ENCODE measurements around the gene ZNF23.
A peak's percentile ranks its signal among the peaks of the same experiment; 100 is the strongest.

Gene ZNF23

DNA sequence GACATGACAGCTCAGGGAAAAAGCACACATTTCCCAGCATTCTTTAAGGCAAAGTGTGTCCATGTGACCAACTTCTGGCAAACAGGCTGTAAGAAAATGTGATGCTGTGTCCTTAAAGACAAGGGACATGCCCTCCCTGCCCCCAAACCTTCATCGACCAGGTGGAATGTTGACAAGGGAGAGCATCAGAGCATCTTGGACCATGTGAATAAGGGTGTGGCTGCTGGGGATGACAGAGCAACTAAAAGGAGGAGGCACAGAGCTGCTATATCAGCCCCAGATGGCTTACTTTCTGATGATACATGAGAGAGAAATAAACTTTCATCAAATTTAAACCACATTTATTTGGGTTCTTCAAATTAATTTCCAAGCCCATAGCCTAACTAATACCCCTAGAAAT, 2.2 kb upstream of the ZNF23 start:
- DNase-seq = no peak

DNA sequence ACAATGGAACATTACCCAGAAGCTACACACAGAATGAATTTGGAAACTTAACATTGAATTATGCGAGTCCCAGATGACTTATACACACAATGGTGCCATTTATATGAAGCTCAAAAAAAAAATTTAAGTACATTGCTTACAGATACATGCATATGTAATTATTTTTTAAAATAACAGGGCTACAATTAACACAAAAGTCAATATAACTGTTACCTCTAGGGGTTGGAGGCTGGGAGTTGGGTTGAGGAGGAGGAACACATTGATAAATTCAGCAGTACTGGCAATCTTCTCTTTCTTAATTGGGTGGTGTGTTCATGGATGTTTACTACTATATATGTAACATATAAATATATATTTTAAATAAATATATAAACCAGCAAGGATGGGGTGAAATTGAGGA, 1.1 kb downstream of the ZNF23 start:
- no peak for DNase-seq

- no peak for DNase-seq
Observed at GRCh38 chr16:71460236-71460635, 1.8 kb downstream of the ZNF23 start.

GRCh38 chr16:71459510-71459909, 2.5 kb downstream of the ZNF23 start:
- DNase-seq = no peak

DNA sequence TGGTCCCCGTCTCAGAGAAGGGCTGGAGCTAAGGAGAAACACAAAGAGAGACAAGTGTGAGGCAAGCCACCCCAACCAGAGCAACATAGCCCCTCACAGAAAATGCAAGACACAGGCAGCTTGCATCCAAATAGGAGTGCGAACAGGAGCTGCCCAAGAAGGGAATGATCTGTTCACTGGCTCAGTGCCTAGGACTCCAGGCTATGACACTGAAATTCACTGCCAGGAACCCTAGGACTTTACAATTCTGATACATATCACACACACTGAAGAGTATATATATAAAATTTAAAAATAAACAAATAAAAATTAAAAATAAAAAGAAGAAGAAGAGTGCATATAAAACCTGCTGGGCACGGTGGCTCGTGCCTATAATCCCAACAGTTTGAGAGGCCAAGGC, 5.2 kb downstream of the ZNF23 start:
- no peak for DNase-seq

DNA sequence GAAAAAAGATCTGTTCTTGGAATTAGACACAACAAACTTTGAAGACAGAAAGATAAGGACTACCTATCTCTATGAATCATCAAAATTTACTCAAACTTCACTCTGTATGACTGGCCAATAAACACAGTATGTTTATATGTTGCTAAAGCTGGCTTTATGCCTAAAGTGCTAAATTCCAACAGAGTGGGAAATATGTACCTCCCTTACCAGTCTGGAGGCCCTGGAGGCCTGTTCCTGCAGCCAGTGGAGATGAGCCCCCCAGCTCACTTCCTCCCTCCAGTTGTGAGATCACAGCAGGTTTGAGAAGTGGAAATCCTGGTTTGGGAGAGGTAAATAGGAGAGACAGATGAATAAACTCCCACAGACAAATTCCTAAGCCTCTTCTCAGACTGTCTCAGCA, 9.0 kb downstream of the ZNF23 start:
- no peak for DNase-seq

DNA sequence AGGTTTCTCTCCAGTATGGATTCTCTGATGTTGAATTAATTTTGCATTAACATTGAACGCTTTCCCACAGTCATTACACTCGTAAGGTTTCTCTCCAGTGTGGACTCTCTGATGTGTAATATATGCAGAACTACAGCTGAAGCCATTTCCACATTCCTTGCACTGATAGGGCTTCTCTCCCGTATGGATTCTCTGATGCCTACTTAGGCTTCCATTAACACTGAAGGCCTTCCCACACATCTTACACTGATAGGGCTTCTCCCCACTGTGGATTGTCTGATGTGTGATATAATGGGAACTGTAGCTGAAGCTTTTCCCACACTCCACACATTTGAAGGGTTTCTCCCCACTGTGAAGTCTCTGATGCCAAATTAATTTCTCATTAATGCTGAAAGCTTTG, 13.0 kb downstream of the ZNF23 start:
- no peak for DNase-seq

DNA sequence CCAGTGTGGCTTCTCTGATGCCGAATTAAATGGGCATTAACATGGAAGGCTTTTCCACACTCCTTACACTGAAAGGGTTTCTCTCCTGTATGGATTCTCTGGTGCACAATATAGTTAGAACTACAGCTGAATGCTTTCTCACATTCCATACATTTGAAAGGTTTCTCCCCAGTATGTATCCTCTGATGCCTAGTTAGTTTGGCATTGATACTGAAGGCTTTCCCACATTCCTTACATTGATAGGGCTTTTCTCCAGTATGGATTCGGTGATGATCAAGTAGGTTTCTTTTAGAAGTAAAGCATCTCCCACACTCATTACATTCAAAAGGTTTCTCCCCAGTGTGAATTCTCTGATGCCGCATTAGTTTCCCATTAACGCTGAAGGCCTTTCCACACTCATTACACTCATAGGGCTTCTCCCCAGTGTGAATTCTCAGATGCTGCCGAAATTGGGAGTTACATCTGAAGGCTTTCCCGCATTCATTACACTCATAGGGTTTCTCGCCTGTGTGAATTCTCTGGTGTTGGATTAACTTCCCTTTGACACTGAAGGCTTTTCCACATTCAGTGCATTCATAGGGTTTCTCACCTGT, 13.7 kb downstream of the ZNF23 start:
- DNase-seq = no peak

DNA sequence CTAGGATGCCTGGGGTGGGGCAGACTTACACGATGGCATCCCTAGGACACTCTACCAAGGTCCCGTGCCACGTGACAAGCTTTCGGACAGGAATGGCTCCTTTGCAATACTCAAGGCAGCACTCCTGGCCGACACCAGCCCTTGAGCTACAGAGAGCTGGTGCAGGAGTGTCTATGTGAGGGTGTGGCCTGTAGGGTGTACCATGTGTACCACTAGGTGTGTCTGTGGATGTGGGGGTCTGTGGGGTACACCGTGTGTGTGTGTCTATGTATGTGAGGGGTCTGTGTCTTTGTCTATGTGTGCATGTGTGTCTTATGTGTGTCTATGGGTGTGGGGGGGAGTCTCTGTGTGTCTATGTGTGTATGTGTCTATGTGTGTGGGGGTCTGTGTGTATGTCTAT, 18.3 kb downstream of the ZNF23 start:
- DNase-seq = no peak

GRCh38 chr16:71442051-71442440, 20.0 kb downstream of the ZNF23 start, which contains the start of gene TLE7:
TSS of gene TLE7 (minus strand) at chr16:71442054. CDS start at chr16:71433324, 8,730 bp downstream.
- no peak for DNase-seq

DNA sequence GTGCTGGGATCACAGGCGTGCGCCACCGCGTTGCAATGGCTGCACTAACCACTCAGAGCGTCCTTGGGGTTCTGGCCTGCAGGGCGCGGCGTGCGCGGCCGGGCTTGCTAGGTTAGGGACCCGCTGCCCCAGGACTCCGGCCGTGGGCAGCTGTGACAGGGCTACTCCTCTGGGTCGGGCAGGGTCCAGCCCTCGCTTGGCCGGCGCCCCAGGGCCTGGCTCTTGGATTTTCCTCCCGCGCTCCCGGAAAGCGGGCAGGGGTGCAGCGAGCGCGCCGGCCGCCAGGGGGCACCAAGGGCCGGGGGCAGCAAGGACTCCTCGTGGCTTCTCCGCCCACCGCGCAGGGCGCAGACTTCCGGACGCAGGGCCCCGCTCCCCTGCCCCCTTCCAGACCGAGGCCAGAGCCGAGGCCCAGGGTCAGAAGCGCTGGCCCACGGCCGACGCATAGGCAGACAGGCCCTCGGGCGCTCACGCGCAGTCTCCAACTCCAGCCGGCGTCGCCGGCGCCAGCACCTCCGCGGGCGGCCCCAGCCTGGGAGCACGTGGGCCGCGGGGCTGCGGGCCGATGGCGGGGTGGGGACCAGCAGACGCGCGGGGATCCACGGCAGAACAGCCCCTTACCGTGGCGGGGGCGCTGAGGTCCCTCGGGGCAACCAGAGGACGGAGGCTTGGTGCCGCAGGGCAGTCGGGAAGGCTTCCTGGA, 20.5 kb downstream of the ZNF23 start:
- no peak for DNase-seq

- no peak for DNase-seq
Observed at GRCh38 chr16:71440669-71441347, 21.2 kb downstream of the ZNF23 start.

- DNase-seq = no peak
Observed at GRCh38 chr16:71439523-71439922, 22.5 kb downstream of the ZNF23 start.

DNA sequence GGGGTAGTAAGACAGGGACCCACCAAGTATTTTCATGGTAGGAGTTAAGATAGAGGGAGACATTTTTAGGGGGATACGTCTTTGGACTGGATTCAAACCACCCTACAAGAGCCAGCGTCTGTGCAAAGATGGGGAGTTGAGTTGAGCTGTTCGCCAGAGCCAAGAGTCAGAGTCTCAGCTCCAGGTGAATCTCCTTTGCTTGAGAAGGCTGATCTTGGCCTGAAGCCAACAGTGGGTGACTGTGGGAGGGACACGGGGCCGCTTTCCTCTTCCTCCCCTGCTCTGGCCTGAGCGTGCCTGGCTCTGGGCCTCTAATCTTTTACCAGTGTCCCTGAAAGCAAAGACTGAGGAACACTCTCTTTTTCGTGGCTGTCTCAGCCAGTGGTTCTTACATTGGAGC, 25.6 kb downstream of the ZNF23 start:
- no peak for DNase-seq

DNA sequence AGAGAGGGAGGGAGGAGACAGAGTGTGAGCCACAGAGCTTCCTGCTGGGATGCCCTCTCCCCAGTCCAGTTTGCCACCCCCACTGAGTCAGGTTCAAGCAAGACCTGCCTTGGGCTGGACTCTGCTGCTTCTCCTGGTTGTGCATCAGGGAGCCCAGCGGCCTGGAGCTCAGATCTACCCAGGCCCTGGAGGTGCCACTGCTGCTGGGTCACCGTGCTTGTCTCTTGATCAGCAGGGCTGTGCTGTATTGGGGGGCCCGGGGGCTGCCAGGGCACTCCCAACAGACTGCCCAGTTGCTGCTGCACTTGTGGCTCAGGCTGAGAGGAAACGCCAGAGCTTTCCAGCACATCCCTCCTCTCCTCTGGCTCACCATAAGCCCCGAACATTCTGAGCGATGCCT, 29.1 kb downstream of the ZNF23 start:
- no peak for DNase-seq

DNA sequence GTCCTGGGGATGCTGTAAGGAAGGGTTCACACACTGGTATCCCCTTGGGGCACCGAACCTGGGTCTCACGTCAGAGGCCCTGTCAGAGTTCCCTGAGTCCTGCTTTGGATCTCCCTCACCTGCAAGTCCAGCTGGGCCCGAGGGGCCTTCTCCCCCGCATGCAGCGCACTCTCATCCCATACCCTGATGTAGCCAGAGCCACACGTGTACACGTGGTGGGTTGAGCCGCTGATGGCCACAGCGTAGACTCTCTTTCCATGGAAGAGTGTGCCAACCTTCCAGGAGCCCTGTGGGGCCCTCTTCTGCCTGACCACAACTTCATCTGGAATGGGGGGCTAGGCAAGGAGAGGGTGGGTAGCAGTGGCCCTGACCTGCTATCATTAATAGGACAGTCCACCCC, 30.1 kb downstream of the ZNF23 start:
- no peak for DNase-seq

DNA sequence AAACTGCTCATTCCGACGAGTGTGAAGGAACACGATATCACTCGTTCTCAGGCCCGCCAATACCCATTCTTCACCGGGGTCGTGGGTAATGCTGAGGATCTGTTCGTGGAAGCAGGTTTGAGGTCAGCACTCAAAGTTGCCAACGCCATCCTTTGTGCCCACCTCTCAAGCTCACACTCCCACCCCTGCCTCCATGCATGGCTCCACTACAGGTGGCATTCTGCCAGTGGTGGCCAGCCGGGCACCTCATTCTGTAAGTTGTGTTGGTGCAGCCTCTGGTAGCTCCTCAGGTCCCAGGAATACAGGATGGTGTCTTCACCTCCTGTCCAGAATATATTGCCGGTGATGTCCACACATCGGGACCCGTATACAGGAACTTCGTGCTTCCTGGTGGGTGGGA, 30.9 kb downstream of the ZNF23 start:
- no peak for DNase-seq

DNA sequence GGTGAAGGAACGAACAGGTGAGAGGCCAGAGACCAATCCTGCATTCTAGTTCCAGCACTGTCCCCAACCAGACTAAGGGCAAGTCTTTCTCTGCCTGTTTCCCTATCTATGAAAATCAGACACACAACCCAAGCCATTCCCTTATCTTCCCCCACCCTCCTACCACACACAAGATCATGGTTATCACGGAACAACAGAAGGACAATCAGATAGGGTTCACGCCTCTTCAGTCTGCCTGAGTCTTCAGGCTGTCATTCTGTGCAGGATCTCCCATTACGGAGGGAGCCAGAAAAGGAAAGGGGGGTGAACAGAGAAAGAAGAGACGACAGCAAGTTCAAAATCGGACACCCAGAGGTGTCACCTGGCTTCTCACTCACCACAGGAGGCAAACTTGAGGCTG, 31.3 kb downstream of the ZNF23 start:
- no peak for DNase-seq

DNA sequence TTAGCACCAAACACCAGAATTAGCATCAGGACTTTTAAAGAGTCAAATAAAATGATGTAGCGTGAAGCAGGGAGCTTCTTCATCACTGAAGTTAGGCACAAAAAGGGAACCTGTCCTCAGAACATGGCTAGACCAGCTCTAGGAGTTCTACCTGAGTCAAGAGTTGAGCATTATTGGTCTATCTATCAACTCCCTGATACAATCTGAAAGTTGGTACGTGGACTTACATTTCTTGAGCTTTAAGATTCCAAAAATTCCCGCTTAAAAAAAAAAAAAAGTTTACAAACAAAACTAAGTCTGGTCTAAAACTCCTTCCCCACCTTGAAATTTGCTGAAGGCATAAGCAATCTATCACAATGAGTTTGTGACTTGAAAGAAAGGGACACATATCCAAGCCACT, 32.5 kb downstream of the ZNF23 start:
- DNase-seq = no peak

DNA sequence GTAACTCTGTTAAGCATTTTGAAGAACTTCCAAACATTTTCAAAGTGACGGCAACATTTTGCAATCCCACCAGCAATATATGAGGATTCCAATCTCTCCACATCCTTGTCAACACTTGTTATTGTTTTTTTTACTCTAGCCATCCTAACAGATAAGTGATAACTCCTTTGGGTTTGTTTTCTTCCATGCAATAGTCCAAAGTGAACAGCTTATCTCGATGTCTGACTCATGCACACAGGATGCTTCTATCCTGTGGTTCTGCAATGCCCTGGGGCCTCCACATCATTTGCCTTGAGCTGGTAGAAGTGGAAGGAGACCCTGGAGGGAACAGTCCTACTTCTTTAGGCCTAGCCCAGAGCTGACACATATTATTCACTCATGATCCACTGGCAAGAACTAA, 33.2 kb downstream of the ZNF23 start:
- no peak for DNase-seq

DNA sequence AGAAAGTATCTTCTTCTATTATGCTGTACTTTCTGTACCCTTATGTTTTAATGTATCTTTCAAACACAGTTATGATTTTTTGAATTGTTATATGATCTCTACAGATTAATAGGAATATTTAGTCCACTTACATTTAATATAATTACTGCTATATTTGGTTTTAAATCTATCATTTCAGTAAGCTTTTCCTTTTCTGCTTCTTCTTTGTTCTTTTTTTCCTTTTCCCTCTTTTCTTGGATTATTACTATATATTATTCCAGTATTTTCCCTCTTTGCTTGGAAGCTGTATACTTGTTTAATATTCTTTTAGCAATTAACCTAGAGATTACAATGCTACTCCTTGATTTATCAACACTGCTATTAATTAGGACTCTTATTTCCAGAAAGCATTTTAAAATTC, 33.7 kb downstream of the ZNF23 start:
- DNase-seq = no peak

GRCh38 chr16:71426880-71427615, 35.0 kb downstream of the ZNF23 start:
- no peak for DNase-seq

DNA sequence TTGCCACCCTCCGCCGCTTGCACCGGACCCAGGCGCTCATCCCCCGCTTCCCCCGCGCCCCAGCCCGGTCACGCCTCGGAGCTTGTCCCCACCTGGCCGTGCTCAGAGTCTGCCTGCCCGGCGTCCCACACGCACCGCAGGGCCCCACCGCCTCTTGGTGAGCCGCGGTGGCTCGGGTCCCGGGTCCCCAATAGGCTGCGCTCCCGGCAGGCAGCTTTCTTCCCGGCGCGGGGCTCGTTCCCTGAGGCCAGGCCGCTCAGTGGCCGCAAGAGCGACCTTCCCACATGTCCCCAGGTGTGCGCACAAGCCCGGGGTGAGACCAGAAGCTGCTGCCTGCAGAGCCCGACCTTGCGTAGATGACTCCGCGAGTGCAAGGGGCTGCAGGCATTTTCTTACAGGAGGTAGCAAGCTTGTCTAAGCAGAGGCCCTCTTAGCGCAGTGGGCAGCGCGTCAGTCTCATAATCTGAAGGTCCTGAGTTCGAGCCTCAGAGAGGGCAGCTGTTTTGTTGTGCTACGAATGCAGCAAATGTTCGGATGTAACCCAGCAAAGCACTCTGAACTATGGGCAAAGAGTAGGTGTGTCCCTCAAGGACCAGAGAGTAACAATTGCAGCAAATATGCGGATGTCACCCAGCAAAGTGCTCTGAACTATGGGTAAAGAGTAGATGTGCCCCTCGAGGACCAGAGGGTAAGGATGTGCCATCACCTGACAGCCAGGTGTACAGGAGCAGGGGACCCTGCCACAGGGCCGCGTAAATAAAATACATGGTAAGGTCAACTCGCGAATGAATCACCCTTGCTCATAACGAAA, 35.8 kb downstream of the ZNF23 start:
- peak; percentile 63 for DNase-seq
